Prostate gland (tissue), 2 donors: ENCODE results near the gene RRP1B. TPM values are rescaled to one million over a fixed set of nuclear protein-coding genes. Genes with fewer than 3 reads are reported as not detected.

ENCODE experiments used
- DNase-seq: peaks from one replicate; pipeline ENCODE4 v3.0.0-alpha.2; 2019; ENCODE audit warnings: low spot score
- H3K27ac ChIP-seq, 2 donors: fragments of 200-600 bp; sonication (generic); 2 replicates each; pipeline ENCODE4 v1.5.1; 2017 to 2019
- H3K27me3 ChIP-seq: fragments of 200-600 bp; sonication (generic); replicated peaks from 2 replicates; pipeline ENCODE4 v1.5.1; 2019; ENCODE audit not compliant: insufficient read depth
- H3K36me3 ChIP-seq, 2 donors: fragments of 200-600 bp; sonication (generic); 1 replicate in 1 of 2; 2 replicates in 1 of 2; pipeline versions ENCODE4 v1.5.1 to v1.8.1; 2017 to 2019
- H3K4me1 ChIP-seq: fragments of 200-600 bp; sonication (generic); replicated peaks from 2 replicates; pipeline ENCODE4 v1.5.1; 2019
- H3K4me3 ChIP-seq, 2 donors: fragments of 200-600 bp; sonication (generic); 2 replicates each; pipeline ENCODE4 v1.5.1; 2017 to 2019
- H3K9me3 ChIP-seq: fragments of 200-600 bp; sonication (generic); 2 replicates; pipeline ENCODE4 v1.5.1; 2017
- POLR2A ChIP-seq: fragments of 450-650 bp; IDR thresholded peaks from one replicate; pipeline ENCODE4 v1.6.1; 2016; ENCODE audit warnings: antibody characterized with exemption, mild to moderate bottlenecking
- POLR2AphosphoS5 ChIP-seq: sonication (generic); formaldehyde crosslinking; IDR thresholded peaks from one replicate; pipeline ENCODE4 v1.6.1; 2017; ENCODE audit warnings: antibody characterized with exemption
- WGBS: methylation state at CpG from one replicate; pipeline ENCODE4 v1.1.5; 2018; 5-methylcytosine and 5-hydroxymethylcytosine counted together
- intact Hi-C: fragments of 100-400 bp; cut with DNase I; formaldehyde crosslinking; loops from one replicate; pipeline ENCODE4 v1.14.2; 2022
- total RNA-seq, 2 donors: library from RNA; depleted of rRNA; stranded (reverse); fragments of >200 nt; gene quantifications; one replicate each; pipeline ENCODE4 v1.1.0, GENCODE V29; 2016
- TF ChIP-seq, protein P1 (sequence below), 4 experiments: fragments of 200-600 bp in 2 of 4; fragments of 450-650 bp in 2 of 4; sonication (generic) in 2 of 4; IDR thresholded peaks; 1 replicate in 3 of 4; 2 replicates in 1 of 4; pipeline ENCODE4 v1.5.1; 2016 to 2019; ENCODE audit warnings: antibody characterized with exemption in 4 of 4, mild to moderate bottlenecking in 2 of 4, moderate library complexity in 2 of 4

The RRP1B gene
- total RNA-seq, 2 donors from 2014 or later: 22.7 to 38.3 TPM

DNA sequence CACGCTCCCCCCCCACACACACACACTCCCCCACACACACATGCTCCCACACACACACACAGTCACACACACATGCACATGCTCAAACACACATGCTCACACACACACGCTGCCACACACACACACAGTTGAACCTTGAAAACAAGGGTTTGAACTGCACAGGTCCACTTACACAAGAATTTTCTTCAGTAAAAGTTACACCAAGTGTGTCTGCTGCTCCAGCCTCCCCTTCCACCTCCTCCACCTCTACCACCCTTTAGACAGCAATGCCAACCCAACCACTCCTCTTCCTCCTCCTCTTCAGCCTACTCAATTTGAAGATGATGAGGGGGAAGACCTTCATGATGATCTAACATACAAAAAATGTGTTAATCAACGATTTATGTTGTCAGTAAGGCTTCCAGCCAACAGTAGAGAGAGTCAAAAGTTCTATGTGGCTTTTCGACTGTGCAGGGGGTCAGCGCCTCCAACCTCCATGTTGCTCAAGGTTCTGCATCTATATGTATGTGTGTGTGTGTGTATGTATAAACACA is 26.9 kb upstream of the RRP1B start:
- 78% methylated on average over 5 of the region's 5 CpGs for WGBS

DNA sequence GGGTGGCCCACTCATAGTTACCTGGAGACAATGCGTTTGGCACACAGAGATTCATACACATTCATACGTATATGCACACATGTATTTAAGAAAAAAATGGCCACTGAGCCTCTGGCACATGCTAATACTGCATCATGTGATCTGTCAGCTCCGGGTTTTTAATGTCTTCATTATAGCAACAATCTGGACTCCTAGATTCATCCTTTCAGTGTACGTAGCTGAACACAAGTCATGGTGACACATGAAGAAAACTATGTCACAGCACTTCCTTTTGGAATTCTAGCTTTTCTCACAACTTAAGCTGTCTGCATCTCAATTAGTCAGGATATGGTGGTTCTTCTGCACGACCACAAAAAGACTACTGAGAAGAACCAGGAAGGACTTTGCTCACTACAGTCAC is 24.7 kb upstream of the RRP1B start:
- H3K27me3 ChIP-seq: no peaks in the 10 kb centered on the region
- no peaks in the 10 kb centered on the region for H3K9me3 ChIP-seq
- 84% methylated on average over 5 of the region's 5 CpGs for WGBS
- intact Hi-C loops: no loop called here
- DNase-seq: no peak
- no peaks in the 10 kb centered on the region for H3K36me3 ChIP-seq
- no peak overlapping the region for H3K4me3 ChIP-seq
- TF ChIP-seq POLR2A (no peak), POLR2AphosphoS5 (no peak)
- TF ChIP-seq, protein P1, sequence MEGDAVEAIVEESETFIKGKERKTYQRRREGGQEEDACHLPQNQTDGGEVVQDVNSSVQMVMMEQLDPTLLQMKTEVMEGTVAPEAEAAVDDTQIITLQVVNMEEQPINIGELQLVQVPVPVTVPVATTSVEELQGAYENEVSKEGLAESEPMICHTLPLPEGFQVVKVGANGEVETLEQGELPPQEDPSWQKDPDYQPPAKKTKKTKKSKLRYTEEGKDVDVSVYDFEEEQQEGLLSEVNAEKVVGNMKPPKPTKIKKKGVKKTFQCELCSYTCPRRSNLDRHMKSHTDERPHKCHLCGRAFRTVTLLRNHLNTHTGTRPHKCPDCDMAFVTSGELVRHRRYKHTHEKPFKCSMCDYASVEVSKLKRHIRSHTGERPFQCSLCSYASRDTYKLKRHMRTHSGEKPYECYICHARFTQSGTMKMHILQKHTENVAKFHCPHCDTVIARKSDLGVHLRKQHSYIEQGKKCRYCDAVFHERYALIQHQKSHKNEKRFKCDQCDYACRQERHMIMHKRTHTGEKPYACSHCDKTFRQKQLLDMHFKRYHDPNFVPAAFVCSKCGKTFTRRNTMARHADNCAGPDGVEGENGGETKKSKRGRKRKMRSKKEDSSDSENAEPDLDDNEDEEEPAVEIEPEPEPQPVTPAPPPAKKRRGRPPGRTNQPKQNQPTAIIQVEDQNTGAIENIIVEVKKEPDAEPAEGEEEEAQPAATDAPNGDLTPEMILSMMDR (IDR thresholded peaks at IDR 0.05): no peak
- no peak overlapping the region for H3K27ac ChIP-seq
- no peaks in the 10 kb centered on the region for H3K4me1 ChIP-seq

More for the DNA sequence above, 26.9 kb upstream of the RRP1B start:
- Histone ChIP-seq H3K9me3 (no peaks in the 10 kb centered on the region), H3K36me3 (no peaks in the 10 kb centered on the region), H3K27ac (no peak overlapping the region), H3K4me3 (no peak overlapping the region), H3K4me1 (no peaks in the 10 kb centered on the region), H3K27me3 (no peaks in the 10 kb centered on the region)
- intact Hi-C loops: no loop called here
- DNase-seq: no peak
- TF ChIP-seq POLR2A (no peak), POLR2AphosphoS5 (no peak)
- TF ChIP-seq, protein P1 (IDR thresholded peaks at IDR 0.05): no peak

DNA sequence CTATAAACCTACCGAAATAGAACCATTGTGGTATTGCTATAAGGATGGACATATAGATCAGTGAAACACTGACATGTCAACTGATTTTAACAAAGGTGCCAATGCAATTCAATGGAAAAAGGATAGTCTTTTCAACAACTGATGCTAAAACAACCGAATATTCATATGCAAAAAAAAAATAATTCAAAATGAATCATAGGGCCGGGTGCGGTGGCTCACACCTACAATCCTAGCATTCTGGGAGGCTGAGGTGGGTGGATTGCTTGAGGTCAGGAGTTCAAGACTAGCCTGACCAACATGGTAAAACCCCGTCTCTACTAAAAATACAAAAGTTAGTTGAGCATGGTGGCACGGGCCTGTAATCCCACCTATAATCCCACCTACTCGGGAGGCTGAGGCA is 23.9 kb upstream of the RRP1B start:
- H3K4me1 ChIP-seq: no peaks in the 10 kb centered on the region
- no peak overlapping the region for H3K27ac ChIP-seq
- H3K36me3 ChIP-seq: no peaks in the 10 kb centered on the region
- no peaks in the 10 kb centered on the region for H3K9me3 ChIP-seq
- TF ChIP-seq POLR2A (no peak), POLR2AphosphoS5 (no peak)
- TF ChIP-seq, protein P1 (IDR thresholded peaks at IDR 0.05): no peak
- intact Hi-C loops: no loop called here
- no peaks in the 10 kb centered on the region for H3K27me3 ChIP-seq
- DNase-seq: no peak
- H3K4me3 ChIP-seq: no peak overlapping the region
- WGBS: 97% methylated on average over 7 of the region's 7 CpGs

DNA sequence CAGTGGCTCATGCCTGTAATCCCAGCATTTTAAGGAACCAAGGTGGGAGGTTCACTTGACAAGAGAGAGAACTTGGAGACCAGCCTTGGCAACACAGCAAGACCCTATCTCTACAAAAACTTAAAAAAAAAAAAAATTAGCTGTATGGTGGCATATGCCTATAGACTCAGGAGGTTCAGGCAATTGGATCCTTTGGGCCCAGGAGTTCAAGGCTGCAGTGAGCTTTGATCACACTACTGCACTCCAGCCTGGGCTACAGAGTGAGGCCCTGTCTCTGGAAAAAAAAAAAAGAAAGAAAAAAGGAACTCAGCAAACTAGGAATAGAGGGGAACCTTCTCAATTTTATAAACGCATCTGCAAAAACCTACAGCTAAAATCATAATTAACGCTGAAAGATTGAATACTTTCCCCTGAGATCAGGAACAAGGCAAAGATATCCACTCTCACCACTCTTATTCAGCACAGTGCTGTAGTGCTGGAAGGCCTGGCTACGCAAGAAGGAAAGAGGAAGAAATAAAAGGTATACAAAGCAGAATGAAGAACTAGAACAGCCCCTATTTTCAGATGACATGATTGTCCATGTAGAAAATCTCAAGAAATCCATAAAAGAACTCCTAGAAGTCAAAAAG is 21.7 kb upstream of the RRP1B start:
- intact Hi-C loops: no loop called here
- H3K36me3 ChIP-seq: no peaks in the 10 kb centered on the region
- H3K27ac ChIP-seq: no peak overlapping the region
- H3K9me3 ChIP-seq: no peaks in the 10 kb centered on the region
- TF ChIP-seq, protein P1 (IDR thresholded peaks at IDR 0.05): no peak
- TF ChIP-seq POLR2AphosphoS5: no peak
- H3K4me1 ChIP-seq: no peaks in the 10 kb centered on the region
- 95% methylated on average over 3 of the region's 3 CpGs for WGBS
- no peak overlapping the region for H3K4me3 ChIP-seq
- H3K27me3 ChIP-seq: no peaks in the 10 kb centered on the region
- DNase-seq: no peak
